GM12891 (cell line): ENCODE results near the gene TRAF6.

Experiments
- DNase-seq: peaks from one replicate; pipeline ENCODE4 v3.0.0; 2011; ENCODE audit warnings: low spot score; ENCODE audit not compliant: insufficient read length
- FAIRE-seq: peaks from 2 replicates; lab custom pipeline; 2011; peaks lifted over from hg19 to GRCh38; lab: Jason Lieb, UNC
- PAX5 ChIP-seq: IDR thresholded peaks from 2 replicates; pipeline ENCODE4 v1.6.1; 2011; ENCODE audit warnings: low read length, moderate library complexity, mild to moderate bottlenecking; ENCODE audit not compliant: insufficient read depth, severe bottlenecking
- POLR2A ChIP-seq: IDR thresholded peaks from 2 replicates; pipeline ENCODE4 v1.6.1; 2011; ENCODE audit warnings: low read depth, low read length, control low read depth
- POLR2AphosphoS5 ChIP-seq: IDR thresholded peaks from 2 replicates; pipeline ENCODE4 v1.6.1; 2011; ENCODE audit warnings: low read depth, low read length, control low read depth
- POU2F2 ChIP-seq: IDR thresholded peaks from 2 replicates; pipeline ENCODE4 v1.6.1; 2011; ENCODE audit warnings: low read depth, mild to moderate bottlenecking, control low read depth, low read length, moderate library complexity
- SPI1 ChIP-seq: IDR thresholded peaks from 2 replicates; pipeline ENCODE4 v1.6.1; 2011; ENCODE audit warnings: low read depth, low read length, control low read depth
- TAF1 ChIP-seq: IDR thresholded peaks from 2 replicates; pipeline ENCODE4 v1.6.1; 2011; ENCODE audit warnings: low read depth, low read length, control low read depth

Gene TRAF6

GRCh38 chr11:36471577-36471976 is 38.5 kb downstream of the TRAF6 start:
- DNase-seq: no peak
- FAIRE-seq: no peak
- TF ChIP-seq POLR2AphosphoS5 (no peak), POU2F2 (no peak), SPI1 (no peak), PAX5 (no peak), POLR2A (no peak), TAF1 (no peak)

GRCh38 chr11:36469881-36470802 is 39.9 kb downstream of the TRAF6 start:
- FAIRE-seq: no peak
- no peak for DNase-seq
- TF ChIP-seq SPI1 (no peak), PAX5 (no peak), TAF1 (no peak), POLR2AphosphoS5 (no peak), POU2F2 (no peak), POLR2A (no peak)

GRCh38 chr11:36469063-36469462 is 41.0 kb downstream of the TRAF6 start:
- TF ChIP-seq POLR2A (no peak), POLR2AphosphoS5 (no peak), TAF1 (no peak), PAX5 (no peak), SPI1 (no peak), POU2F2 (no peak)
- FAIRE-seq (no peak), DNase-seq (no peak)

- DNase-seq (no peak), FAIRE-seq (no peak)
- no peak for TF ChIP-seq SPI1
- no peak for TF ChIP-seq POLR2A
- TF ChIP-seq POLR2AphosphoS5: no peak
- no peak for TF ChIP-seq POU2F2
These were observed 42.2 kb downstream of the TRAF6 start for GRCh38 chr11:36467916-36468315.

GRCh38 chr11:36467012-36467411 is 43.1 kb downstream of the TRAF6 start:
- DNase-seq: no peak
- no peak for FAIRE-seq
- TF ChIP-seq SPI1 (no peak), POLR2AphosphoS5 (no peak), TAF1 (no peak), PAX5 (no peak), POU2F2 (no peak), POLR2A (no peak)

GRCh38 chr11:36465449-36466163 is 44.5 kb downstream of the TRAF6 start:
- DNase-seq (no peak), FAIRE-seq (no peak)
- no peak for TF ChIP-seq SPI1
- TF ChIP-seq POLR2AphosphoS5: no peak
- no peak for TF ChIP-seq TAF1
- TF ChIP-seq POLR2A: no peak
- no peak for TF ChIP-seq PAX5
- TF ChIP-seq POU2F2: no peak

- DNase-seq: no peak
- TF ChIP-seq POLR2AphosphoS5: no peak
- TF ChIP-seq POLR2A: no peak
- TF ChIP-seq PAX5: no peak
- TF ChIP-seq SPI1: no peak
- TF ChIP-seq POU2F2: no peak
- no peak for TF ChIP-seq TAF1
- no peak for FAIRE-seq
These were observed 45.4 kb downstream of the TRAF6 start for GRCh38 chr11:36464720-36465119.

- FAIRE-seq: no peak
- DNase-seq: no peak
These were observed 46.3 kb downstream of the TRAF6 start for GRCh38 chr11:36463781-36464180.

GRCh38 chr11:36462321-36462720 is 47.8 kb downstream of the TRAF6 start:
- no peak for TF ChIP-seq POLR2A
- no peak for TF ChIP-seq TAF1
- no peak for TF ChIP-seq POU2F2
- no peak for TF ChIP-seq POLR2AphosphoS5
- TF ChIP-seq PAX5: no peak
- TF ChIP-seq SPI1: no peak
- DNase-seq: no peak
- FAIRE-seq: no peak

More at GRCh38 chr11:36463781-36464180, 46.3 kb downstream of the TRAF6 start:
- TF ChIP-seq POLR2A: no peak
- no peak for TF ChIP-seq PAX5
- no peak for TF ChIP-seq POLR2AphosphoS5
- TF ChIP-seq TAF1: no peak
- TF ChIP-seq SPI1: no peak
- TF ChIP-seq POU2F2: no peak

GRCh38 chr11:36460220-36460619 is 49.9 kb downstream of the TRAF6 start:
- DNase-seq (no peak), FAIRE-seq (no peak)
- no peak for TF ChIP-seq POU2F2
- no peak for TF ChIP-seq TAF1
- TF ChIP-seq POLR2A: no peak
- TF ChIP-seq POLR2AphosphoS5: no peak
- no peak for TF ChIP-seq PAX5
- TF ChIP-seq SPI1: no peak
